GM18507 (cell line): ENCODE data around the gene GALNT2.

Source experiments
- DNase-seq: peaks from one replicate; pipeline ENCODE4 v3.0.0; 2011; ENCODE audit warnings: low read depth; ENCODE audit not compliant: insufficient read length; ENCODE audit errors: extremely low spot score
- FAIRE-seq: peaks from 2 replicates; lab custom pipeline; 2011; peaks lifted over from hg19 to GRCh38; lab: Jason Lieb, UNC

GALNT2 gene

GRCh38 chr1:230170622-230171021 is 103.6 kb downstream of the GALNT2 start:
- FAIRE-seq (peak; percentile 78), DNase-seq (no peak)

GRCh38 chr1:230171356-230172015 is 104.4 kb downstream of the GALNT2 start:
- FAIRE-seq: no peak
- no peak for DNase-seq

GRCh38 chr1:230172016-230172537 is 105.0 kb downstream of the GALNT2 start:
- no peak for FAIRE-seq
- DNase-seq: no peak

- no peak for DNase-seq
- no peak for FAIRE-seq
Measured at GRCh38 chr1:230173187-230173975, 106.3 kb downstream of the GALNT2 start.

GRCh38 chr1:230174041-230174440 is 107.0 kb downstream of the GALNT2 start:
- DNase-seq (no peak), FAIRE-seq (no peak)

GRCh38 chr1:230174471-230175162 is 107.6 kb downstream of the GALNT2 start:
- FAIRE-seq: no peak
- DNase-seq: no peak

GRCh38 chr1:230175163-230175747 is 108.2 kb downstream of the GALNT2 start:
- no peak for DNase-seq
- FAIRE-seq: no peak

- DNase-seq (no peak), FAIRE-seq (no peak)
Measured at GRCh38 chr1:230175839-230176238, 108.8 kb downstream of the GALNT2 start.

- no peak for DNase-seq
- FAIRE-seq: no peak
Measured at GRCh38 chr1:230176326-230176725, 109.3 kb downstream of the GALNT2 start.

- FAIRE-seq: no peak
- no peak for DNase-seq
Measured at GRCh38 chr1:230176871-230177411, 109.9 kb downstream of the GALNT2 start.

GRCh38 chr1:230179249-230179648 is 112.2 kb downstream of the GALNT2 start:
- FAIRE-seq: no peak
- no peak for DNase-seq

- FAIRE-seq (no peak), DNase-seq (no peak)
Measured at GRCh38 chr1:230185076-230186001, 118.3 kb downstream of the GALNT2 start.

- DNase-seq: no peak
- FAIRE-seq: no peak
Measured at GRCh38 chr1:230186003-230186863, 119.2 kb downstream of the GALNT2 start.

GRCh38 chr1:230186874-230187273 is 119.8 kb downstream of the GALNT2 start:
- no peak for FAIRE-seq
- no peak for DNase-seq

GRCh38 chr1:230187290-230187689 is 120.3 kb downstream of the GALNT2 start:
- DNase-seq (no peak), FAIRE-seq (no peak)

- DNase-seq (no peak), FAIRE-seq (no peak)
Measured at GRCh38 chr1:230188826-230189225, 121.8 kb downstream of the GALNT2 start.

- DNase-seq (no peak), FAIRE-seq (no peak)
Measured at GRCh38 chr1:230189341-230189740, 122.3 kb downstream of the GALNT2 start.

- no peak for FAIRE-seq
- no peak for DNase-seq
Measured at GRCh38 chr1:230189824-230190223, 122.8 kb downstream of the GALNT2 start.
